Measurements from ENCODE around the gene PLEKHJ1.
A peak's percentile ranks its signal among the peaks of the same experiment; 100 is the strongest.

Gene PLEKHJ1

DNA sequence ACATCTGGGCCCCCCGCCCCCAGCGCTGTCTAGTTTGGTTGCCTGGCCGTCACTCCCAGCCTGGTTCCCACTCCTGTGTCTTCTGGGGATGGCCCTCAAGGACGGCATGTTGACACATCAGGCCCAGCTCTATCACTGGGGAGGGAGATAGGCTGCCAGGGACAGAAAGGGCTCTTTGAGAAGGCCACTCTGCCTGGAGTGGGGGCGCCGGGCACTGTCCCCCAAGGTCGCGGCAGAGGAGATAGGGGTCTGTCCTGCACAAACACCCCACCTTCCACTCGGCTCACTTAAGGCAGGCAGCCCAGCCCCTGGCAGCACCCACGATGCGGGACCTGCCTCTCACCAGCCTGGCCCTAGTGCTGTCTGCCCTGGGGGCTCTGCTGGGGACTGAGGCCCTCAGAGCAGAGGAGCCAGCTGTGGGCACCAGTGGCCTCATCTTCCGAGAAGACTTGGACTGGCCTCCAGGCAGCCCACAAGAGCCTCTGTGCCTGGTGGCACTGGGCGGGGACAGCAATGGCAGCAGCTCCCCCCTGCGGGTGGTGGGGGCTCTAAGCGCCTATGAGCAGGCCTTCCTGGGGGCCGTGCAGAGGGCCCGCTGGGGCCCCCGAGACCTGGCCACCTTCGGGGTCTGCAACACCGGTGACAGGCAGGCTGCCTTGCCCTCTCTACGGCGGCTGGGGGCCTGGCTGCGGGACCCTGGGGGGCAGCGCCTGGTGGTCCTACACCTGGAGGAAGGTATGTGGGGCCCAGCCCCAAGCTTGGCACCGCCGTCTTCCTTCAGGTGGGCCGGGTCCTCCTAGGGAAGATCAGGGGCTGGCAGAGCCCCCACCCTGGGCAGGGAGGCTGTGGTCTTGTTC, 13.1 kb upstream of the PLEKHJ1 start, which contains the start of gene AMH:
Gene AMH (plus strand): TSS at position 314 of the 857 bp plus-strand sequence. CDS start 10 bp downstream, at position 324.
- no peak for DNase-seq (ENCODE audit: low read depth)

DNA sequence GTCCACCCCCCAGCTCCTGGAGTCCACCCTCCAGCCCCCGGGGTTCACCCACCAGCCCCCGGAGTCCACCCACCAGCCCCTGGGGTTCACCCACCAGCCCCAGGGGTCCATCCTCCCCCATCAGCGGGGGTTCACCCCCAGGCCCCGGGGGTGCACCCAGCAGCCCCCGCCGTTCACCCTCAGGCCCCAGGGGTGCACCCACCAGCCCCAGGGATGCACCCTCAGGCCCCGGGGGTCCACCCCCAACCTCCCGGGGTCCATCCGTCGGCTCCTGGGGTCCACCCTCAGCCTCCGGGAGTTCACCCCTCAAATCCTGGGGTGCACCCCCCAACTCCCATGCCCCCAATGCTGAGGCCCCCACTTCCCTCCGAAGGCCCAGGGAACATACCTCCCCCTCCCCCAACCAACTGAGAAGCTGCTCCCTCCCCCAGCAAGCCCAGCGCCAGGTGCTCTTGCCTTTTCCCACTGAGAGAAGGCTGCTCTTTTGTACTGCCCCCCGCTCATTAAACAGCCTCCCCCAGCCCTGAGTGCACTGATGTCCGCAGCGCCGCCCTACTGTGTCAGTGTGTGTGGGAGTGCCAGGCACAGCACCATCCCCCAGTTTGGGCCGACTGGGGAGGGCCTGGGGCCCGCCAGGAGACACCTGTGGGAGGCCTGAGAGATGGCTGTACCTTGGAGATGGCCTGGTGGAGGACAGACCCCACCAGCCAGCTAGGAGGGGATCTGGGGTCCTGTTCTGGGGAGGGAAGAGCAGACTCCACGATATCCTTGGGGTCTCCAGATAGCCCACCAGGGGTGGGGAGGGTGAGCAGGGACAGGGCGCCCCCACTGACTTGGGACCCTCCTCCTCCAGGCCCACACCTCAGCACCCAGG, 12.2 kb upstream of the PLEKHJ1 start:
- DNase-seq (ENCODE audit: low read depth), result no peak

DNA sequence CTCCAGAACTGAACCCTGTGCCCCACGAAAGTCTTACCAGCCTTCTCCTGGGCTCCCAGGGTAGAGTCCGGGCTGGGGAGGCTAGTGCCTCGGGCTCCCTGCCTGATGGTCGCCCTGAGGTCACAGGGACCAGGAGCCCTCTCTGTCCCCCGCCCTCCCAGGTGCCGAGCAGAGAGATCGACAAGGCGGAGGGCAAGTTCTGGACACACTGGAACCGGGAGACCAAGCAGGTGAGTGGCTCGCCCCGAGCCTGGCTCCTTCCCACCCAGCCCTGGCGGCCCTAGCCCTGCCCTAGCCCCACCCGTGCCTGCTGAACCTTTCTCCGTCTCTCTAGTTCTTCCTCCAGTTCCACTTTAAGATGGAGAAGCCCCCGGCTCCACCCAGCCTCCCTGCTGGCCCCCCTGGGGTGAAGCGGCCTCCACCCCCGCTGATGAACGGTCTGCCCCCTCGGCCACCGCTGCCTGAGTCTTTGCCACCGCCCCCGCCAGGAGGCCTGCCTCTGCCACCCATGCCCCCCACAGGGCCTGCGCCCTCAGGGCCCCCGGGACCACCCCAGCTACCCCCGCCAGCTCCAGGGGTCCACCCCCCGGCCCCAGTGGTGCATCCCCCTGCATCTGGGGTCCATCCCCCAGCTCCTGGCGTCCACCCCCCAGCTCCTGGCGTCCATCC, 11.4 kb upstream of the PLEKHJ1 start:
- DNase-seq (ENCODE audit: low read depth), result no peak

DNA sequence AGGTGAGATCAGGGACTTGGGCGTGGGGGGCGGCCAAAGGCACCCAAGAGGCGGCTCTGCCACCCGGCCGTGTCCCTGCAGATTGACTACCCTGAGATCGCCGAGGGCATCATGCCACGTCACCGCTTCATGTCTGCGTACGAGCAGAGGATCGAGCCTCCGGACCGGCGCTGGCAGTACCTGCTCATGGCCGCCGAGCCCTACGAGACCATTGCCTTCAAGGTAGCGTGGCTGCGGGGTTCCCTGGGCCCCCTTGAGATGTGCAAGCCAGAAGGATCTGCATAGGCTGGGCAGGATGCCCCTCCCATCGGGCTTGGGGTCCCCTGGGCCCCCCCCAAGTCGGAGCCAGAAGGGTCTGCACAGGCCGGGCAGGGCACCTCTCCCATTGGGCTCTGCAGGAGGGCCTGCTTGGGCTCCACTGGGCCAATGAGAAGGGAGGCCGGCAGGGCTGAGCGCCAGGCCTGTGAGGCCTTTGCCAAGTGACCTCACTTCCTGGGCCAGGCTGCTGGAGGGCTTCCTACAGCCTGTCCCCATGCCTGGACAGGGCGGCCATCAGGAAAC, 10.8 kb upstream of the PLEKHJ1 start:
- DNase-seq (ENCODE audit: low read depth), result no peak

DNA sequence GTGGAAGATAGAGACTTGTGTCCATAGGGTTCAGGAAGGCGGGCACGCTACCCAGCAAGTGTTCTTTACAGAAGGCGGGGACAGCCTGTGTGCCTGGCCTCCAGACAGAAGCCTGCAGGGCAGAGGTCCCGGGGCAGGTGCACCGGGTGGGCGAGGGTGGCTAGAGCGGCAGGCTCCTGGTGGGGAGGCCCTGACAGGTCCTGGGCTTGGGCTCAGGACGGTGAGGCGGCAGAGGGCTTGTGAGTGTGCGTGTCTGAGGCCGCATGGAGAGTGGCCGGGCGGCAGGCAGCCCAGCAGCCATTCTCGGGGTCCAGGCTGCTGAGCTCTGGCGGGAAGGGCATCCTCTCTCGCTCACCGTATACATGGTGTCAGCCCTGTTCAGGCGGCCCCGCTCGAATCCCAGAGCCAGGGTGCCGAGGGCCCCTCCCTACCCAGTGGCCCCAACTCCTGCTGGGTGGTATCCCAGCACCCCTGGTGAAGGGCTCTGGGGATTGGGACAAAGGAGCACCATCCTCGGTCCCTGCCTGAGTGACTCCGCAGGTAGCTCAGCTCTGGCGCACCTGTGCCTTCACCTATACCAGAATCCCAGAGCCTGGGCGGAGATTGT, 10.0 kb upstream of the PLEKHJ1 start:
- no peak for DNase-seq (ENCODE audit: low read depth)

DNA sequence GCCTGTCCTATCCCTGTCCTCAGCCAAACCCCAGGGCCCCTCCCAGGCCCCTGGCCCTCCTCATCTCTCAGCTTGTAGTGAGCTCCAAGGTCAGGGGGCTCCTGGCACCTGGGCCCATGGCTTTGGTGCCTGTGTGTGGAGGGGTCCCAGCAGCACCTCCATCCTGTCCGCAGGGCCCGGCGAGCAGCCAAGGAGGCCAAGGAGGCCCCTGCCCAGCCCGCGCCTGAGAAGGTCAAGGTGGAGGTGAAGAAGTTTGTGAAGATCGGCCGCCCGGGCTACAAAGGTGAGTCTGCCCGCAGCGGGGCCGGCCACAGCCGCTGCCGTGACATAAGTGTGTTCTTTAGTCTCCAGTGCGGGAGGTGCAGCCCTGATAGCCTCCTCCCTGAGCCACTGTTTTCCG, 9.1 kb upstream of the PLEKHJ1 start:
- DNase-seq (ENCODE audit: low read depth), result no peak

DNA sequence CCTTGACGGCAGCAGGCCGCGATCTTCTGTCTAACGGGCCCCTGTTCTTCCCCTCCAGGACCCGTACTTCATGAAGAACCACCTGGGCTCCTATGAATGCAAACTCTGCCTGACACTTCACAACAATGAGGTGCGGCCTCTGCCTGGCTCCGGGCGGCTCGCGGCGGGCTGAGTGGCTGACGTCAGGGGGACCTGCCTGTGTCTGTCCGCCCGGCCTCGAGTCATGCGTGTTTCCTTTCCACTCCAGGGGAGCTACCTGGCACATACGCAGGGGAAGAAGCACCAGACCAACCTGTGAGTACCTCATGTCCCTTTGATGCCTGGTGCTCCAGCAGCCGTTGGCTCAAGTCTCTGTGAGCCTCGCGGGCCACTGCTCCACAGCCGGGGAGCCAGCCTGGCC, 8.4 kb upstream of the PLEKHJ1 start:
- no peak for DNase-seq (ENCODE audit: low read depth)

DNA sequence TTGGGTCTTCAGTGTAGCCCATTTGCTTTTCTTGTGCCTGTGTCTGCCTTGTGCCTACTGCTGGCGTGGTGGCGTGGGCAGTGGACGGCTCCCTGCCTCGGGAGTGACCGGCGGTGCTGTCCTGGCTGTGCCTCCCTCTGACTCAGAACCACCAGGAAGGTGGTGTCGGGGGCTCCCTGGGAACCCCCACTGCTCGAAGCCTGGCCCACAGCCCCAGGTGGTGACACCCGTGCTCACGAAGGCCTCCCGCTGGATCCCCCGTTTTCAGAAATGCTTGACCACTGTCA, 7.9 kb upstream of the PLEKHJ1 start:
- DNase-seq (ENCODE audit: low read depth), result no peak

DNA sequence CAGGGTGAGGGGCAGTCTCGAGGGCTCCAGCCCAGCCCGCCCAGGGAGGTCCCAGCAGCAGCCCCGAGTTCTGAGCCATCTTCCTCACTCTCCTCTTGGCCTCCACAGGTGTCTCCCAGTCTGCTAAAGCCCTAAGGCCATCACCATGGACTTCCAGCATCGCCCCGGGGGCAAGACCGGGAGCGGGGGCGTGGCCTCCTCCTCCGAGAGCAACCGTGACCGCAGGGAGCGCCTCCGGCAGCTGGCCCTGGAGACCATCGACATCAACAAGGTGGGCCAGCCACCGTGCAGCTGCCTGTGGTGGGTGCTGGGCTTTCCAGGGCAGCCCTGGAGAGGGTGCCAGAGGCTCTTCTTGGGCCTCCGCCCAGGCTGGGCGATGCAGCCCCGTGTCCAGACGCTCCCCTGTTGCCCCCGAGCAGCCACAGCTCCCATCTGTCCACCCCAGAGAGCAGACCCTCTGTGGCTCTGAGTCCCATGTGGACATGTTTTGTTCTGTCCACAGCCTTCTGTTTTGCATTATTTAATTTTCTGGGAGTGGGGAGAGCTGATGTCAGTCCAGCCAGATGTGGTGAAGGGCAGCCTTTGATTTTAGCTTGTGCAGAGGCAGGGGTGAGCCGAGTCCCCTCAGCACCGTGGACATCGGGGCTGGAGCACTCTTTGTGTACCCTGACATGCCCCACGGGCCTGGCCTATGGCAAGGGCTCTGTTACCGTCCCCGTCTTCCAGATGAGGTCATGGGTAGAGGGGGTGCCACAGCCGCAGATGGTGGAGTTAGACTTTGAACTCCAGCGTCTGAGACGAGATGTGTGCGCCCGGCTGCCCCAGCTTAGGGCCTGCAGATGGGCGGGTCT, 7.4 kb upstream of the PLEKHJ1 start:
- DNase-seq (ENCODE audit: low read depth), result no peak

DNA sequence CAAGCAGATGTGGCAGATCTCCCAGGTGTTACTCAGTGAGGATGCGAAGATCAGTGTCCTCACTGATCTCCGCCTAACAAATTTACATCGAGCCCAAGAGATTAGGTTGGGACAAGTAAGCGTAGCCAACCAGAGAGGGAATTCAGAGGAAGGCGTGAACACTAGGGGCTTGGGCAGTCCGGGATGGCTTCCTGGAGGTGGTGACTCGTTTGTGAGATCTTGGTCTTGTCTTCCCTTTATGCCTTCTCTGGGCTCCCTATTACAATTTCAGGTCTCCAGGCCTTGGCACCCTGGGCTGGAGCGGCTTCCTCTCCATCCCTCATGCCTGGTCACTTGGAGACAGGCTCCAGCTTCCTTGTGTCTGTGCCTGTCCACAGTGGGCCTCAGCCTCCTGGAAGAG, 6.7 kb upstream of the PLEKHJ1 start:
- DNase-seq (ENCODE audit: low read depth), result no peak

DNA sequence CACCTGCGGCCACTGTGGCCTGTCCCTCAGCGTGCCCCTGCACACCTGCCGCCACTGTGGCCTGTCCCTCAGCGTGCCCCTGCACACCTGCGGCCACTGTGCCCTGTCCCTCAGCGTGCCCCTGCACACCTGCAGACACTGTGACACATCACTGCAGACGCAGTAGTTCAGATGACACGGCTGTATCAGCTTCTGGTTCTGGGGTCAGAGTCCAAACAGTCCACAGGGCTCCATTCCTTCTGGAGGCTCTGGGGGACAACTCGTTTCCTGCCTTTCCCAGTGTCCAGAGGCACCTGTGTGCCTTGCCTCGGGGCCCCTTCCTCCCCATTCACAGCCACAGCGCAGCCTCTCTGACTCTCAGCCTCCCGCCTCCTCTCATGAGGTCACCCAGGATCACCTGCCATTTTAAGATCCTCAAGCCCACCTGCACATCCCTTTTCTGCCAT, 6.0 kb upstream of the PLEKHJ1 start:
- DNase-seq (ENCODE audit: low read depth), result no peak

DNA sequence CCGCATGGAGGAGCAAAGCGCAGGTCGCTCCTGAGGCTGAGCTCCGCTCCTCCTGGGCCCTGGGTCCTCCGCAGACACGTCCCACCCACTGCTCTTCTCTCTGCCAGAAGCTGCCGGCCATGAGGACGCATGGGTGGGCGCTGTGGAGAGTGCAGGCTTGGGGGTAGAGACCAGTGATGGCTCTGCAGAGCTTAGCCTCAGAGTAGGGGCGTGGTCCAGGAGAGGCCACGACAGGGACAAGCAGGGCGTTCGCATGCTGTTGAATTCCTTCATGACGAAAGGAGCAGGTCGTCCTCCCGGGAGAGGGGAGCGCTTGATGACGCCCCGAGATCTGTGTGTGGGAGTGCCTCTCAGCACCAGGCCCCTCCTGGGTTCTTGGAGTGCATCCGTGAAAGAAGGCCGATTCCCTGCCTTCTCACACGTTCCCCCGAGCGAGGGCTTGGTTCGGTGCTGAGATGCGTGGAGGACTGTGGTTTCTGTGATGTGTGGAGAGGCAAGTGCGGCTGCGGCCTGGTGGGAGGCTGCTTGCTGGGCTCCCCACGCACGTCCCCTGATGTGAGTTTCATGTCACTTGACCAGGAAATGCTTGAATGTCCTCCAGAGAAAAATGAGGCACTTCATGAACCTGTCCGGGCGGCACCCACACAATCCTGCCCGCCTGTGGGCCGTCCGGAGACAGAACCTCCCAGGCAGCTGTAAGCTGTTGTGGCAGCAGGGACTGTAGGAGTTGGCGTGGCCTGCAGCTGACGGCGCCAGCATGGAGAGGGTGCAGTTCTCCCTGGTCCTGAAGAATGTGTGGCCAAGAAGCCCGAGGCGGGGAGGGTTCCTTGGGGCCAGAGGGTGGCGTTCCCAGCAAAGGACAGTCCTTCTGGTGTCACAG, 5.0 kb upstream of the PLEKHJ1 start:
- DNase-seq (ENCODE audit: low read depth), result no peak

DNA sequence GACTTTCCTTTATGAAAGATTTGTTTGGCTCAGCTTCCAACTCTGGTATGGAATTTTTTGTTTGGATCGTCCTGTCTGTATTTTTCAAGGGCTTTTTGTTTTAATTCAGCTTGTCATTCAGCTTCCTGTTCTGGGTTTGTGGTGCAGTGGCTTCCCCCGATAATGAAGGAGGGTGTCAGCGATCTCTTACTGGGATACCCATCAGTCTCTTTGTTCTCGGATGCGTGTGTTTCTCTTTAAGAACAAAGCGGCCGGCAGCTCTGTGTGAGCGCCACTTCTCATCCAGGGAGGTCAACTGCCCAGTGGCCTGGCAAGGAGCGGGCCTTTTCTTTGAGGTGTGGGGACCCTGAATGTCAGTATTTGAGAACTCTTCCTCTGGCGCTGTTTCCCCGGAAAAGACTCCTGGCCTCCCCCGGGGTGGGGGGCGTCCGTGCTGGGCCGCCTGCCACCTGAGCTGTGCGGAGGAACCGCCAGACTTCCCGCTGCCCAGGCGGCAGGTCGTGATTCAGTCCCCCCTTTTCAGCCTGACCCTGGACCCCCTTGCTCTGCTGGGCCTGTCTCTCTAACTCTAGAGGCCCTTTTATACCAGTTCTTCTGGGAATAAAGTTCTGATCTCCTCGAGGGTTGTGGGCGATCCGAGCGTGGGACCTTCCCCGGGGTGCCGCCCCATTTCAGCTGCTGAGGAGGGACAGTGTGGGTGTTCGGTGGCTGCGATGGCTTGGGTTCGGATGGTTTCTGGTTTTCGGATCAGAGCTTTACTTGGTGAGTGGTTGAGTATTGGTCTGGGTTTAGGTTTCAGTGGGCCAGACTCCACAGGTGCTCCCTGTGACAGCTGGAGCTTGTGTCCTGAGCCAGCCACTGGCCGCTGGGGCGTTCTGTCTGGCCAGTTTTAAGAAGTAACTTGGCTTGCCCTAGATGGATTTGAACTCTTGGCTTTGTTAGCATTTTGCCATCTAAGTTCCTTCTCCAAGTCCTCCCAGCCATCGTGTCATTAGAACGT, 3.9 kb upstream of the PLEKHJ1 start:
- DNase-seq (ENCODE audit: low read depth), result peak; percentile 42

DNA sequence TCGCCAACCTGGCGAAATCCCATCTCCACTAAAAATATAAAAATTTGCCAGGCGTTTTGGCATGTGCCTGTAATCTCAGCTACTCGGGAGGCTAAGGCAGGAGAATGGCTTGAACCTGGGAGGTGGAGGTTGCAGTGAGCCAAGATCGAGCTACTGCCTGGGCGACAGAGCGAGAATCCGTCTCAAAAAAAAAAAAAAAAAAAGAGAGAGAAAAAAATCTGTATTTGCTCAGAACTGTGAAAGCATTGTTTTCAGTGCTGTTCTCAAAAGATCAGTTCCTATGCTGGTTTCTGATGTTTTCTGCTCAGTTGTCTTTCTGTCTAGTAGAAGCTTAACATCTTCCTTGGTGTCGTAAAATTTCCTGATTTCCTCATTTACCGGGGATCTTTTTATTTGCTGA, 3.0 kb upstream of the PLEKHJ1 start:
- DNase-seq (ENCODE audit: low read depth), result no peak

DNA sequence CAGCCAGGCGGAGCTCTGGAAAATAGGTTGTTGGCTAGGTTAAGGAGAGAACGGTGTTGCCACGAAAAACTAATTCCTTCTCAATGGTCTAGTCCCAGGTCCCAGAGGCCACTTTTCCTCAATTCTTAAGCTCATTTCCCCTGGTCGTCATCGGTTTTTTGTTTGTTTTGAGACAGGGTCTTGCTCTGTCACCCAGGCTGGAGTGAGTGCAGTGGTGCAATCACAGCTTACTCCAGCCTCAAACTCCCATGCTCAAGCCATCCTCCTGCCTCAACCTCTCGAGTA, 1.7 kb upstream of the PLEKHJ1 start:
- DNase-seq (ENCODE audit: low read depth), result no peak

DNA sequence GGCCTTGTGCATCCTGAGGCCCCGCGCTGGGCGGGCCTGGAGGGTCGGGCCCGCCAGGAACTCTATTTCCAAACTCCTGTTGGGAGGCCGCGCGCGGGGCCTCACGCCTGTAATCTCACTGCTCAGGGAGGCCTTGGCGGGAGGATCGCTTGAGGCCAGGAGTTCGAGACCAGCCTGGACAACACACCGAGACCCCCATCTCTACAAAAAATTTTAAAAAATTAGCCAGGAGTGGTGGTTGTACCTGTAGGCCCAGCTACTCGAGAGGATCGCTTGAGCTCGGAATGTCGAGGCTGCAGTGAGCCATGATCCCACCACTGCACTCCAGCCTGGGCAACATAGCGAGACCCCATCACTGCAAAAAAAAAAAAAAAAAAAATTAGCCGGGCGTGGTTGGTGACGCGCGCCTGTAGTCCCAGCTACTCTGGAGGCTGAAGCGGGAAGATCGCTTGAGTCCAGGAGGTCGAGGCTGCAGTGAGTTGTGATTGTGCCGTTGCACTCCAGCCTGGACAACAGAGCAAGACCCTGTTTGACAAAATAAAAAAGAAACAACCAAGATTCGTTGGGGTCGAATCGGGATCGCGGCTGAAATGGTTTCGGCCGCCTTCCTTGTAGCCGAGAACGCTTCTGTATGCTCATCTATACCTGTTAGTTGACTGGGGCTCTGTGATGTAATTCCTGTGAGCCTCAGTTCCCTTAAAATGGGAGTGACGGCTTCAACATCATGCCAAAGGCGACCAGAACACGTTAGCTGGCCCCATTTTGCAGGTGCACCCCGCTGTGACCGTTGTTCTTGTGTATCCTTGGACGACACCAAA, 1.1 kb upstream of the PLEKHJ1 start:
- DNase-seq (ENCODE audit: low read depth), result no peak

DNA sequence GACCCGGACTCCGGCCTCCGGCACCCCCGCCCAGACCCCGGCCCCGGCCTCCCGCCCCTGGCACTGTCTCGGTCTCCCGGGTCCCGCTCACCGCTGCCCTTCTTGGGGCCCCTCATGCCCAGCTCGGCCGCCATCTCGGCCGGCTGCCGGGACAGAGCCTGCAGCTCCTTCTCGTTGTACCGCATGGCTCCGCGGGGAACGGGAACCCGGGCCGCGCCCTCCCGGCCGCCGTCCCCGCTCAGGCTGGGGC, 140 bp downstream of the PLEKHJ1 start:
- no peak for DNase-seq (ENCODE audit: low read depth)

DNA sequence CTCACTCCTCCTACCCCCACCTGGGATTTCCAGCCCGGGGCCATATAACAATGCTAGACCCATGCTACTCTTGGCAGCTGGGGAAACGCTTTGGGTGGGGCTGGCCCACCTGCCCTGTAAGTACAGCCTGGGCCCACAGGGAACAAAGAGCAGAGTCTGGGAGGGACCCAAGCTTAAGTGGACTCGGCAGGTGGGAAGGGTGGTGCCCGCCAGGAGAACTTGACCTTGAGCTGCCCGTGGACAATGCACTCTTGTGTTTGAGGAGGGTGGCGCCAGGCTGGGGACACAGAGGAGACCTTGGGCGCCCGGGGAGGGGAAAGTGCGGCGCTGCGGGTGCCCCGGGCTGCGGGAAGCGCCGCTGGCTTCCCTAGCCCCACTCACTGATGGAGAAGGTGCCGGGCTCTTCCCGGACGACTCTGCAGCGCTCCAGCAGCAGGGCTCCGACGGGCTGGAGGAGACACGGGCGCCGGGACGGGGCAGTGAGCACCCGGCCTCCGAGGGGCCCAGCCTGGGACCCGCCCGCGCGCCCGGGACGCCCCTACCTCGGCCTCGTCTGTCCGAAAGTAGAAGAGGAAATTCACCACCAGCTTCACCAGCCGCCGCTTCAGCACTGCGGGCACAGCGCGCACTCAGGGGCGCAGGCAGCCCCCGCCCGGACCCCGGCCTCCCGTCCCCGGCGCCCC, 607 bp downstream of the PLEKHJ1 start:
- DNase-seq (ENCODE audit: low read depth), result no peak

Data from T-helper 22 cell (primary cell).